HepG2 (cell line): Measurements from ENCODE around the gene TUBB. TPM values are rescaled to one million over a fixed set of nuclear protein-coding genes. Genes with fewer than 3 reads are reported as not detected.

Experiments used
- ARNT2 ChIP-seq: sonication (generic); formaldehyde crosslinking; IDR thresholded peaks from 2 replicates; pipeline ENCODE4 v1.8.0; 2022; ENCODE audit warnings: mild to moderate bottlenecking, low read depth, missing genetic modification reagents, moderate library complexity
- CCDC6 ChIP-seq: sonication (generic); formaldehyde crosslinking; IDR thresholded peaks from 2 replicates; pipeline ENCODE4 v1.8.1; 2022; ENCODE audit warnings: mild to moderate bottlenecking, missing genetic modification reagents, moderate library complexity
- HHEX ChIP-seq: IDR thresholded peaks from 2 replicates; pipeline ENCODE4 v1.6.1; 2016; ENCODE audit warnings: control low read depth
- MED8 ChIP-seq: sonication (generic); formaldehyde crosslinking; IDR thresholded peaks from 2 replicates; pipeline ENCODE4 v1.8.1; 2023; ENCODE audit warnings: mild to moderate bottlenecking, missing genetic modification reagents; ENCODE audit not compliant: insufficient replicate concordance
- NFKB2 ChIP-seq: sonication (generic); formaldehyde crosslinking; IDR thresholded peaks from 2 replicates; pipeline ENCODE4 v1.4.0; 2020; ENCODE audit warnings: missing genetic modification reagents, borderline replicate concordance
- NPAS2 ChIP-seq: sonication (generic); formaldehyde crosslinking; IDR thresholded peaks from 2 replicates; pipeline ENCODE4 v1.8.0; 2022; ENCODE audit warnings: mild to moderate bottlenecking, missing genetic modification reagents, borderline replicate concordance
- POLR2AphosphoS2 ChIP-seq: IDR thresholded peaks from 2 replicates; pipeline ENCODE4 v1.6.1; 2011; ENCODE audit warnings: low read depth, low read length, improper control_type of control experiment
- REL ChIP-seq: sonication (generic); formaldehyde crosslinking; conservative IDR thresholded peaks from 2 replicates; pipeline ENCODE4 v1.8.0; 2022; ENCODE audit warnings: mild to moderate bottlenecking, missing genetic modification reagents, moderate library complexity
- SUZ12 ChIP-seq: fragments of 150-350 bp; IDR thresholded peaks from 2 replicates; pipeline ENCODE4 v1.6.1; 2014; ENCODE audit warnings: low read depth, low read length
- TCF12 ChIP-seq, 2 experiments: fragments of 450-650 bp in 1 of 2; sonication (generic) in 1 of 2; formaldehyde crosslinking in 1 of 2; IDR thresholded peaks; 2 replicates each; pipeline versions ENCODE4 v1.6.1 to v1.8.0; 2017 to 2022; ENCODE audit warnings: antibody characterized with exemption in 1 of 2, mild to moderate bottlenecking in 1 of 2, missing genetic modification reagents in 1 of 2, moderate library complexity in 1 of 2
- TEAD2 ChIP-seq: sonication (generic); formaldehyde crosslinking; IDR thresholded peaks from 2 replicates; pipeline ENCODE4 v1.9.0; 2021; ENCODE audit warnings: missing genetic modification reagents
- ZMYM2 ChIP-seq: sonication (generic); formaldehyde crosslinking; IDR thresholded peaks from 2 replicates; pipeline ENCODE4 v1.8.0; 2022; ENCODE audit warnings: mild to moderate bottlenecking, missing genetic modification reagents
- ZNF234 ChIP-seq: sonication (generic); formaldehyde crosslinking; conservative IDR thresholded peaks from 2 replicates; pipeline ENCODE4 v1.5.1; 2020; ENCODE audit warnings: mild to moderate bottlenecking, missing genetic modification reagents
- ZNF644 ChIP-seq: IDR thresholded peaks from 2 replicates; pipeline ENCODE4 v1.6.1; 2016; ENCODE audit warnings: low read depth
- ZNF670 ChIP-seq: sonication (generic); formaldehyde crosslinking; IDR thresholded peaks from 2 replicates; pipeline ENCODE4 v1.8.0; 2022; ENCODE audit warnings: mild to moderate bottlenecking, missing genetic modification reagents, borderline replicate concordance
- ZNF703 ChIP-seq: sonication (generic); formaldehyde crosslinking; IDR thresholded peaks from 2 replicates; pipeline ENCODE4 v1.5.1; 2020; ENCODE audit warnings: missing genetic modification reagents, mild to moderate bottlenecking, moderate library complexity, borderline replicate concordance
- ZNF83 ChIP-seq: sonication (generic); formaldehyde crosslinking; IDR thresholded peaks from 2 replicates; pipeline ENCODE4 v1.4.0; 2020; ENCODE audit warnings: missing genetic modification reagents, mild to moderate bottlenecking, borderline replicate concordance
- ZNF883 ChIP-seq: sonication (generic); formaldehyde crosslinking; IDR thresholded peaks from 2 replicates; pipeline ENCODE4 v1.5.1; 2020; ENCODE audit warnings: mild to moderate bottlenecking, missing genetic modification reagents; ENCODE audit errors: not compliant biosample characterization
- polyA plus RNA-seq, 8 experiments: library from polyadenylated mRNA; depleted of rRNA in 3 of 8; stranded (reverse) in 7 of 8; unstranded in 1 of 8; fragments of >200 nt; fragmentation: Illumina TruSeq in 4 of 8; extraction: Trizol in 4 of 8; gene quantifications; 2 replicates each; pipeline versions ENCODE4 v1.2.1 to v1.2.3, GENCODE V29; 2011 to 2016; ENCODE audit warnings: low read depth in 4 of 8, missing spikeins in 1 of 8, mixed read lengths in 1 of 8; ENCODE audit not compliant: insufficient read depth in 1 of 8
- total RNA-seq, 5 experiments: library from RNA; depleted of rRNA; stranded (reverse); fragments of >200 nt; fragmentation: Illumina TruSeq; extraction: Trizol; gene quantifications; 2 replicates each; pipeline ENCODE4 v1.2.3, GENCODE V29; 2016; ENCODE audit warnings: low read depth in 1 of 5
- TF ChIP-seq, protein P1 (sequence below): IDR thresholded peaks from 2 replicates; pipeline ENCODE4 v1.6.1; 2016; ENCODE audit warnings: low read depth, borderline replicate concordance
- TF ChIP-seq, protein P2 (sequence below): IDR thresholded peaks from 2 replicates; pipeline ENCODE4 v1.6.1; 2016; ENCODE audit warnings: mild to moderate bottlenecking, missing biosample characterization, missing genetic modification reagents
- TF ChIP-seq, protein P3 (sequence below), 2 experiments: sonication (generic) in 1 of 2; formaldehyde crosslinking in 1 of 2; IDR thresholded peaks; 2 replicates each; pipeline versions ENCODE4 v1.6.1 to v1.9.0; 2014 to 2022; ENCODE audit warnings: antibody characterized with exemption in 1 of 2, borderline replicate concordance in 1 of 2, inconsistent platforms in 1 of 2, low read depth in 1 of 2, missing genetic modification reagents in 1 of 2

TUBB gene
- total and polyA plus RNA-seq, 2 of the 13 experiments (the other 11 are each of a cell fraction or from before 2014, with no cell fraction given), result 911 to 1,163 TPM

GRCh38 chr6:30744054-30744805, 24.1 kb downstream of the TUBB start, which contains the start of gene IER3 (continued):
- no peak for TF ChIP-seq TCF12 (IDR thresholded peaks at IDR 0.05)
- peak; percentile 91 for TF ChIP-seq TCF12 (CRISPR knock-in tag; IDR thresholded peaks at IDR 0.05)
- no peak for TF ChIP-seq HHEX (CRISPR knock-in tag)
- TF ChIP-seq, protein P1, sequence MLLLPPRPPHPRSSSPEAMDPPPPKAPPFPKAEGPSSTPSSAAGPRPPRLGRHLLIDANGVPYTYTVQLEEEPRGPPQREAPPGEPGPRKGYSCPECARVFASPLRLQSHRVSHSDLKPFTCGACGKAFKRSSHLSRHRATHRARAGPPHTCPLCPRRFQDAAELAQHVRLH, result peak; percentile 95; the same call in 1 of the 2 replicates
- TF ChIP-seq CCDC6, result peak; percentile 95
- 0 out of 2 replicates have a peak, but pooled peaks have one; percentile 81 for TF ChIP-seq ZMYM2 (CRISPR knock-in tag)
- TF ChIP-seq ZNF83 (CRISPR knock-in tag), result peak; percentile 39; the same call in 1 of the 2 replicates
- peak; percentile 96 for TF ChIP-seq MED8 (CRISPR knock-in tag)
- no peak for TF ChIP-seq ZNF883 (CRISPR knock-in tag)
- TF ChIP-seq NFKB2 (CRISPR knock-in tag), result peak; percentile 98
- TF ChIP-seq, protein P2, sequence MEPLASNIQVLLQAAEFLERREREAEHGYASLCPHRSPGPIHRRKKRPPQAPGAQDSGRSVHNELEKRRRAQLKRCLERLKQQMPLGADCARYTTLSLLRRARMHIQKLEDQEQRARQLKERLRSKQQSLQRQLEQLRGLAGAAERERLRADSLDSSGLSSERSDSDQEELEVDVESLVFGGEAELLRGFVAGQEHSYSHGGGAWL (CRISPR knock-in tag), result peak; percentile 76
- TF ChIP-seq TEAD2, result no peak
- peak; percentile 41; the same call in 1 of the 2 replicates for TF ChIP-seq ZNF703 (CRISPR knock-in tag)
- no peak for TF ChIP-seq ZNF234 (CRISPR knock-in tag)
- no peak for TF ChIP-seq ZNF644 (CRISPR knock-in tag)
- TF ChIP-seq, protein P3, sequence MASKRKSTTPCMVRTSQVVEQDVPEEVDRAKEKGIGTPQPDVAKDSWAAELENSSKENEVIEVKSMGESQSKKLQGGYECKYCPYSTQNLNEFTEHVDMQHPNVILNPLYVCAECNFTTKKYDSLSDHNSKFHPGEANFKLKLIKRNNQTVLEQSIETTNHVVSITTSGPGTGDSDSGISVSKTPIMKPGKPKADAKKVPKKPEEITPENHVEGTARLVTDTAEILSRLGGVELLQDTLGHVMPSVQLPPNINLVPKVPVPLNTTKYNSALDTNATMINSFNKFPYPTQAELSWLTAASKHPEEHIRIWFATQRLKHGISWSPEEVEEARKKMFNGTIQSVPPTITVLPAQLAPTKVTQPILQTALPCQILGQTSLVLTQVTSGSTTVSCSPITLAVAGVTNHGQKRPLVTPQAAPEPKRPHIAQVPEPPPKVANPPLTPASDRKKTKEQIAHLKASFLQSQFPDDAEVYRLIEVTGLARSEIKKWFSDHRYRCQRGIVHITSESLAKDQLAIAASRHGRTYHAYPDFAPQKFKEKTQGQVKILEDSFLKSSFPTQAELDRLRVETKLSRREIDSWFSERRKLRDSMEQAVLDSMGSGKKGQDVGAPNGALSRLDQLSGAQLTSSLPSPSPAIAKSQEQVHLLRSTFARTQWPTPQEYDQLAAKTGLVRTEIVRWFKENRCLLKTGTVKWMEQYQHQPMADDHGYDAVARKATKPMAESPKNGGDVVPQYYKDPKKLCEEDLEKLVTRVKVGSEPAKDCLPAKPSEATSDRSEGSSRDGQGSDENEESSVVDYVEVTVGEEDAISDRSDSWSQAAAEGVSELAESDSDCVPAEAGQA (IDR thresholded peaks at IDR 0.05; ENCODE audit: low read depth), result peak; percentile 62; the same call in 1 of the 2 replicates
- TF ChIP-seq, protein P3 (CRISPR knock-in tag; IDR thresholded peaks at IDR 0.05; ENCODE audit: borderline replicate concordance), result no peak
- peak; percentile 90; the same call in 1 of the 2 replicates for TF ChIP-seq POLR2AphosphoS2
- TF ChIP-seq SUZ12, result no peak
- TF ChIP-seq ZNF670 (CRISPR knock-in tag), result peak; percentile 73; the same call in 1 of the 2 replicates
- TF ChIP-seq ARNT2 (CRISPR knock-in tag), result peak; percentile 71
- TF ChIP-seq REL, result peak; percentile 86
- TF ChIP-seq NPAS2 (CRISPR knock-in tag), result no peak
